ENCODE data around the gene NMRK2.
"Not testable (repeated sequence)": the region's sequence is repeated elsewhere in the genome, so short reads cannot be mapped to it uniquely, and the experiment has no call there.

The NMRK2 gene, protein sequence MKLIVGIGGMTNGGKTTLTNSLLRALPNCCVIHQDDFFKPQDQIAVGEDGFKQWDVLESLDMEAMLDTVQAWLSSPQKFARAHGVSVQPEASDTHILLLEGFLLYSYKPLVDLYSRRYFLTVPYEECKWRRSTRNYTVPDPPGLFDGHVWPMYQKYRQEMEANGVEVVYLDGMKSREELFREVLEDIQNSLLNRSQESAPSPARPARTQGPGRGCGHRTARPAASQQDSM

DNA sequence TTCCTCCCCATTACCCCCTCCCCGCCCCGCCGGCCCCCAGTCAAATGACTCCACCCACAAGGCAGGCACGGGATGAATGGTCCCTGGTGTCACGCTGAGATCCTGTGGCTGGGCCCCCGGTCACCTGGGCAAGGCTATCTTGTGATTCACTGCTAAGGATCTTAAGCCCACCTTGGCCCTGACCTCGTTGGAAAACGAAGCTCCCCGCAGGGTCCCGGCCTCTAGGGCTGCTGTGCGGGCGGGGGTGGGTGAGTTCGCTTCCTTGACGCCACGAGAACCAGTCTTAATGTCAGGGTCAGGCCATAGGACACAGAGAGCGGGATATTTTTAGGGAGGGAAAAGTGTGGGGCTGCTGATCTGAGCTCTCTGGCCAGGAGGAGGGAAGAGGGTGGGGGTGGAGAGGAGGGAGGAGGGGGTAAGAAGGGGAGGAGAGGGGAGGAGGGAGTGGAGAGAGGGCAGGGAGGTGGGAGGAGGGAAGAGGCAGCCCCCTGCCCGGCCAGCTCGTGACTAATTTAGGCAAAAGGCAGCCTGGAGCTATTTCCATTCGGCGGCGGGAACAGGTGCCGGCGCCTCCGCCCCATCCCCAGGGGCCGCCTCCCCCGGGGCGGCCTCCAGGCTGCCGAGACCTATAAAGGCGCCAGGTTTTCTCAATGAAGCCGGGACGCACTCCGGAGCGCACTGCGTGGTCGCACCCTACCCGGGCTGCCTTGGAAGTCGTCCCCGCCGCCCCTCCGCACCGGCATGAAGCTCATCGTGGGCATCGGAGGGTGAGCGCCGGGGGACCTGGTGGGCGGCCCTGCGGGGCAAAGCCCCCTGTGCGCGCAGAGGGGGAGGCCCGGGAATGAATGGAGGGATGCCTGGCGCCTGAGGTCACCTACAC lies at the start of gene NMRK2:
Gene NMRK2 (plus strand): TSS at position 139 of the 880 bp plus-strand sequence. CDS start 603 bp downstream, at position 742.
- no peak for DNase-seq (ENCODE audit: extremely low spot score)
- ChIA-PET CTCF (no interaction called here), POLR2A (interaction anchor here (1.0 to 1.2 kb wide), 3 partner anchors 9 to 52 kb away, joined by 3 to 5 read pairs (median 3); partner anchors contain the start of gene EEF2)
- TF ChIP-seq L3MBTL2 (conservative IDR thresholded peaks at IDR 0.05) (0 out of 2 replicates have a peak, but pooled peaks have one; percentile 25), ELF4 (IDR thresholded peaks at IDR 0.05) (no peak)

DNA sequence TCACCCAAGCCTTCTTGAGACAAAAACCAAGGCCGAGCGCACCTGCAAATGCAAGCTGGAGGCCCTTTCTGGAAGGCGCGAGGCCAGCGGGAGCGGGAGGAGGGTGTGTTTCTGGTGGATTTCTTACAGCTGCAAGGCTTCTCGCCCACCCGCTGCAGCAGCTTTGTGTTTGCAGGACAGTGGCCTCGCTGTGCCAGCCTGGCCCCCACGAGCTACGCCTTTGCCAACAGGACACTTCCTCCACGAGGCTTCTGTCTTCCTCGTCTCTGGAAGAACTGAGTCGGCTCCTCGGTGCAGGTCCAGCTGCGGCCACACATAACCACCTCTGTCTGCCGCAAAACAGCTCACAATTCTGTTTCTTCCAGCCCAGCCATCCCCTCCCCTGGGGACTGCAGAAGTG lies 42.3 kb upstream of the NMRK2 start:
- ChIA-PET POLR2A (interaction anchor here (0.9 to 1.5 kb wide), 2 partner anchors 81 to 95 kb away, joined by 3 to 4 read pairs; partner anchors contain the start of gene EEF2), CTCF (no interaction called here)
- TF ChIP-seq SP1 (IDR thresholded peaks at IDR 0.05) = no peak
- TF ChIP-seq, protein P1, sequence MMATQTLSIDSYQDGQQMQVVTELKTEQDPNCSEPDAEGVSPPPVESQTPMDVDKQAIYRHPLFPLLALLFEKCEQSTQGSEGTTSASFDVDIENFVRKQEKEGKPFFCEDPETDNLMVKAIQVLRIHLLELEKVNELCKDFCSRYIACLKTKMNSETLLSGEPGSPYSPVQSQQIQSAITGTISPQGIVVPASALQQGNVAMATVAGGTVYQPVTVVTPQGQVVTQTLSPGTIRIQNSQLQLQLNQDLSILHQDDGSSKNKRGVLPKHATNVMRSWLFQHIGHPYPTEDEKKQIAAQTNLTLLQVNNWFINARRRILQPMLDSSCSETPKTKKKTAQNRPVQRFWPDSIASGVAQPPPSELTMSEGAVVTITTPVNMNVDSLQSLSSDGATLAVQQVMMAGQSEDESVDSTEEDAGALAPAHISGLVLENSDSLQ (IDR thresholded peaks at IDR 0.05) = no peak
- no peak for TF ChIP-seq ZNF384 (IDR thresholded peaks at IDR 0.05)
- no peak for TF ChIP-seq NFRKB (IDR thresholded peaks at IDR 0.05)
- TF ChIP-seq FOXK2 (IDR thresholded peaks at IDR 0.05) = no peak
- TF ChIP-seq FOXM1 (IDR thresholded peaks at IDR 0.05; ENCODE audit: borderline replicate concordance) = no peak
- no peak for TF ChIP-seq CTBP1 (IDR thresholded peaks at IDR 0.05; ENCODE audit: borderline replicate concordance)
- TF ChIP-seq TARDBP (IDR thresholded peaks at IDR 0.05) = no peak
- TF ChIP-seq HDGF (IDR thresholded peaks at IDR 0.05; ENCODE audit: borderline replicate concordance) = no peak
- TF ChIP-seq FOXA1 (IDR thresholded peaks at IDR 0.05) = no peak
- DNase-seq (ENCODE audit: extremely low spot score) = no peak

DNA sequence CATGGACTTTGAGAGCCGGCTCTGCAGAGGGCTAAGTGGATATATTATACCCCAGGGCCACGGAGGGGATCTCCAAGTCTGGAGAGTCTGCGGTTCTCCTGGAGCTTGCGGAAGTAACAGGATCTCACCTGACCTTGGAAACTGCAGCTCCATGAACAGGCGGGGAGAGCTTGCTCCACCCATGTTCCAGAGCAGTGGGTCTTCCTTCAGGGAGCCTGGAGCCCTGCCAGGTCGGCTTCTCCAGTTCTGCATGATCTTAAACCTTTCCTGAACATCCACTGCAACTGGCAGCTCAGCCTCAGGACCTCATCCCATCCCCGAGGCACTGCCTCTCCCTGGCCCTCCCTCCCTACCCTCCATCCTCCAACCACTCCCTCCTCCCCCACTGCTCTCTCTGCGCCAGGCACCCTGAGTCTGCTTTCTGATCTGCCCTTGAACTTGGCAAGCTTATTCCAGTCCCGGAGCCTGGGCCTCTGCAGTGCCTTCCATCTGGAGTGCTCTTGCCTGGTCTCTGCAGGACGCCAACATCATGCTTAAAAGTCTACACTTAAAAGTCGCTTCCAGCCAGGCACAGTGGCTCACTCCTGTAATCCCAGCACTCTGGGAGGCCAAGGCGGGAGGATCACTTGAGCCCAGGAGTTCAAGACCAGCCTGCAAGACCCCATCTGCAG lies 39.2 kb upstream of the NMRK2 start:
- no peak for DNase-seq (ENCODE audit: extremely low spot score)
- TF ChIP-seq SP1 (IDR thresholded peaks at IDR 0.05) (no peak), FOXM1 (IDR thresholded peaks at IDR 0.05; ENCODE audit: borderline replicate concordance) (no peak), SUZ12 (IDR thresholded peaks at IDR 0.05) (no peak), ARNT (IDR thresholded peaks at IDR 0.05) (no peak), ELF4 (IDR thresholded peaks at IDR 0.05) (no peak), BHLHE40 (IDR thresholded peaks at IDR 0.05; ENCODE audit: borderline replicate concordance) (no peak), FOXK2 (IDR thresholded peaks at IDR 0.05) (no peak), FOXA1 (IDR thresholded peaks at IDR 0.05) (no peak), ZNF384 (IDR thresholded peaks at IDR 0.05) (no peak), LEF1 (IDR thresholded peaks at IDR 0.05; ENCODE audit: borderline replicate concordance) (no peak)
- POLR2A ChIA-PET = no interaction called here

DNA sequence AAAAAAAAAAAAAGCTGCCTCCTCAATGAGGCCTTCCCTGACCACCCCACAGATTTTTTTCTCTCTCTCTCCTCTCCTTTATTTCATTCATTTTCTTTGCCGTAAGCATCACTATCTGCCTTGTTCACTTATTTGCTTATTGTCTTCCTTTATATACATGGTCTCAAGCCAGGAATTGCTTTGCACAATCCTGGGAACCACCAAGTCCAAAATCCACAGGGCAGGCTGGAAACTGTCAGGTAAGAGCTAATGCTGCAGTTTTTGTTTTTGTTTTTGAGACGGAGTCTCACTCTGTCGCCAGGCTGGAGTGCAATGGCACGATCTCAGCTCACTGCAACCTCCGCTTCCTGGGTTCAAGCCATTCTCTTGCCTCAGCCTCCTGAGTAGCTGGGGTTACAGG lies 37.9 kb upstream of the NMRK2 start:
- DNase-seq (ENCODE audit: extremely low spot score); POLR2A ChIA-PET; CTCF ChIA-PET: not testable (repeated sequence)

More for the DNA sequence above, 39.2 kb upstream of the NMRK2 start:
- CTCF ChIA-PET = no interaction called here

DNA sequence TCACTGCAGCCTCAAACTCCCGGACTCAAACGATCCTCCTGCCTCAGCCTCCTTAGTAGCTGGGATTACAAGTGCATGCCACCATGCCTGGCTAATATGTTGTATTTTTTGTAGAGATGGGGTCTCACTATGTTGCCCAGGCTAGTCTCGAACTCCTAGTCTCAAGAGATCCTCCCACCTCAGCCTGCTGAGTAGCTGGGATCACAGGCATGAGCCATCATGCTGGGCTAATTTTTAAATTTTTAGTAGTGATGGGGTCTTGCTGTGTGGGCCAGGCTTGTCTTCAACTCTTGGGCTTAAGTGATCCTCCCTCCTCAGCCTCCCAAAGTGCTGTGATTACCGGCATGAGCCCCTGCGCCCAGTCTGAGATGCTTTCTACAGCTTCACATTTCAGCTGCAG lies 37.1 kb upstream of the NMRK2 start:
- ChIA-PET CTCF (interaction anchor here (0.6 kb wide), 1 partner anchor 20 kb away, joined by 4 read pairs; no protein-coding TSS in a partner anchor), POLR2A (no interaction called here)
- TF ChIP-seq ARNT (IDR thresholded peaks at IDR 0.05) = no peak
- TF ChIP-seq FOXK2 (IDR thresholded peaks at IDR 0.05) = no peak
- no peak for TF ChIP-seq NFRKB (IDR thresholded peaks at IDR 0.05)
- TF ChIP-seq HDGF (IDR thresholded peaks at IDR 0.05; ENCODE audit: borderline replicate concordance) = no peak
- no peak for TF ChIP-seq FOXA1 (IDR thresholded peaks at IDR 0.05)
- TF ChIP-seq SP1 (IDR thresholded peaks at IDR 0.05) = no peak
- TF ChIP-seq LEF1 (IDR thresholded peaks at IDR 0.05; ENCODE audit: borderline replicate concordance) = no peak
- TF ChIP-seq, protein P1 (IDR thresholded peaks at IDR 0.05) = no peak
- DNase-seq (ENCODE audit: extremely low spot score) = no peak

DNA sequence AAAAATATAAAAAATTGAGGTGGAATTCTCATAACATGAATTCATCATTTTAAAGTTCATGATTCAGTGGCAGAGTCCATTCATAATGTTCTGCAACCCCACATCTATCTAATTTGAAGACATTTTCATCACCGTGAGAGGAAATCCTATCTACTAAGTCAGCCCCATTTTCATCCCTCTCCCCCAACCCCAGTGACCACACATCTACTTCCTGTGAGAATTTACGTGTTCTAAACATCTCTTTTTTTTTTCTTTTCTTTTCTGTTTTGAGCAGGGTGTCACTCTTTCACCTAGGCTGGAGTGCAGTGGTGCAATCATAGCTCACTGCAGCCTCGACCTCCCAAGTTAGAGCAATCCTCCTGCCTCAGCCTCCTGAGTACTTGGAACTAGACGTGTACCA lies 34.9 kb upstream of the NMRK2 start:
- POLR2A ChIA-PET = no interaction called here
- CTCF ChIA-PET = no interaction called here
- DNase-seq (ENCODE audit: extremely low spot score) = no peak
- TF ChIP-seq, protein P1 (IDR thresholded peaks at IDR 0.05) = no peak
- TF ChIP-seq CTBP1 (IDR thresholded peaks at IDR 0.05; ENCODE audit: borderline replicate concordance) = no peak
- no peak for TF ChIP-seq FOXK2 (IDR thresholded peaks at IDR 0.05)
- no peak for TF ChIP-seq L3MBTL2 (conservative IDR thresholded peaks at IDR 0.05)
- no peak for TF ChIP-seq NFRKB (IDR thresholded peaks at IDR 0.05)
- TF ChIP-seq BHLHE40 (IDR thresholded peaks at IDR 0.05; ENCODE audit: borderline replicate concordance) = no peak
- TF ChIP-seq SP1 (IDR thresholded peaks at IDR 0.05) = no peak
- TF ChIP-seq ZNF384 (IDR thresholded peaks at IDR 0.05) = no peak
- no peak for TF ChIP-seq ELF4 (IDR thresholded peaks at IDR 0.05)
- no peak for TF ChIP-seq LEF1 (IDR thresholded peaks at IDR 0.05; ENCODE audit: borderline replicate concordance)
- TF ChIP-seq SUZ12 (IDR thresholded peaks at IDR 0.05) = no peak
- TF ChIP-seq TARDBP (IDR thresholded peaks at IDR 0.05) = no peak
- no peak for TF ChIP-seq FOXM1 (IDR thresholded peaks at IDR 0.05; ENCODE audit: borderline replicate concordance)
- no peak for TF ChIP-seq FOXA1 (IDR thresholded peaks at IDR 0.05)
- TF ChIP-seq HDGF (IDR thresholded peaks at IDR 0.05; ENCODE audit: borderline replicate concordance) = no peak
- no peak for TF ChIP-seq ARNT (IDR thresholded peaks at IDR 0.05)

All from HEK293T (cell line).